GM18502 (cell line): Measurements from ENCODE around the gene LPGAT1.

ENCODE experiments used
- ATAC-seq: cut with Tn5 transposase; IDR thresholded peaks from one replicate; pipeline ENCODE4 v1.9.1; 2021; ENCODE audit warnings: mild to moderate bottlenecking; ENCODE audit not compliant: unreplicated experiment, poor library complexity

The LPGAT1 gene

DNA sequence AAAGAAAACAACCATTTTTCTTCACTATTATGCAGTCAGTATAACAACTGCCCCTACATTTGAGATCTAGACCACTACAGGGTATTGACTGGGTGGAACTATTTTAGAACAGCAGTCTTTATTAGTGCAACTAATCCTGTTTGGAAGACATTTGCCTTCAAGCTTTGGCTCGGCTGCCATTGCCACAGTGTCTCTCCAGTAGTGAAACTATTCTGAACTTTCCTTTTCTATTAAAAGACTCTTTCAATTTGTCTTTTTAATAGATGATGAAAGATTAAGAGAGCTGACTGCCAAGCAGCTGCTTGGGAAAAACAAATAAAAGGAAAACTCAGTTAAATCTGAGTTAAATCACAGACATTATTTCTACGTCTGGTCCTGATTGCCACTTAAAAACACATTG, 49.3 kb downstream of the LPGAT1 start:
- no peak for ATAC-seq

DNA sequence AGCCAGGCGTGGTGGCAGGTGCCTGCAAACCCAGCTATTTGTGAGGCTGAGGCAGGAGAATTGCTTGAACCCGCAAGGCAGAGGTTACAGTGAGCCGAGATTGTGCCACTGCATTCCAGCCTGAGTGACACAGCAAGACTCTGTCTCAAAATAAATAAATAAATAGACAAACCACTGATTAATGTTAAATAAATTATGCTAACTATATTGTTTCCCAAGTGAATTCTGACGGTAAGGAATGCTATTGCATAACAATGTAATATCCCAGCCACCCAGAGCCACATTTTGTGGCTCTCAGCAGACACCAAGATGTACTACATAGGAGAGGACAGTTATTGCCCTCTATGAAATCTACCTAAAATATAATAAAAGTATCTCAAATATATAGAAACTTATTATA, 55.4 kb downstream of the LPGAT1 start:
- ATAC-seq: no peak

DNA sequence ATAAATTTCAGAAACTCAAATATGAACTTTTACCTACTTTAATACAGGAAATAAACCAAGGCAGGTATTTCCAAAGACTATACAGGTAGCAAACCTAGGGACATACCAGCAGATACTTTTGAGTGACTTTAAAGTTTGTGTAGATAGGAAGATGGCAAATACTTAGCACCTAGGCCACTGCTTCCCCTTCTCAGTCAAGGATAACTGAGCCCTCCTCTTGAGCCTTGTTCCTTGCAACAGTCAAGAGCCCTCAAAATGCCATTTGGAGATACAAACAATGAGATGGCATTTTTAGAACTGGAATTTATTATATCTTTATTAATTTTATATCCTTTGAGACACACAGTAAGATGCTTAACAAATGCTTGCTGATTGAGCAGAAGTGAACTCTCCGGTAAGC, 65.9 kb downstream of the LPGAT1 start:
- ATAC-seq: no peak

DNA sequence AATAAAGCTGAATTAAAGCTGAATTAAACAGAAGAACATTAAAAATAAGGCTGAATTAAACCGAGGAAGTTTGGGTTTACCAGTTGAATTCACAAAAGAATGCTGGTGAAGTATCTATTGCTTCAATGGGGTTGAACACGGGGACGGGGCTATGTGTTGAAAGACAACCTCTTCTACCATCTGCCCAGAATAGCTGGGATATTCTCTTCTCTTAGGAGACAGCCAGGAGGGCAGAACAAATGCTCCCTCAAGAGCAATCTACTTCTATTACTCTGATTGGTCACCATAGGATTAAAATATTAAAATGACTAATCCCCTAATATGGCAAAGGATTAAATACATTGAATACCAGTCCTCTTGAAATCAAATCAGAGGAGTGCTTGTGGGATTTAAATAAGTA, 68.4 kb downstream of the LPGAT1 start:
- no peak for ATAC-seq

DNA sequence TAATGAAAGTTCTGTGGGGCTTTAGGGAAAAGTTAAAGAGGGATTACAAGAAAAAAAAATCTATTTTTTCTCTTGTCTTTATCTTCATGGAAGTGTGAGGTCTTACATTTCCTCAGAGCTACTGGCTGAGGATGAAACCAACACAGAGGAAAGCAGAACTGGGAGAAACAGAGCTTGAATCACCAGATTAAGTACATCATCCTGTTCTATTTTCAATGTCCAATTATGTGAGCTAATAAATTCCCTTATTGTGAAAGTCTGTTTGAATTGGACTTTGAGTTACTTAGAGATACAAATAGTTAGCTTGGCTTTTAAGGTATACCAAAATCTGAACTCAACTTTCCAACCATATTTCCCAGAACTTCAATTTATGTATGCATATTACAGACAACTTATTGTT, 69.2 kb downstream of the LPGAT1 start:
- ATAC-seq: no peak

DNA sequence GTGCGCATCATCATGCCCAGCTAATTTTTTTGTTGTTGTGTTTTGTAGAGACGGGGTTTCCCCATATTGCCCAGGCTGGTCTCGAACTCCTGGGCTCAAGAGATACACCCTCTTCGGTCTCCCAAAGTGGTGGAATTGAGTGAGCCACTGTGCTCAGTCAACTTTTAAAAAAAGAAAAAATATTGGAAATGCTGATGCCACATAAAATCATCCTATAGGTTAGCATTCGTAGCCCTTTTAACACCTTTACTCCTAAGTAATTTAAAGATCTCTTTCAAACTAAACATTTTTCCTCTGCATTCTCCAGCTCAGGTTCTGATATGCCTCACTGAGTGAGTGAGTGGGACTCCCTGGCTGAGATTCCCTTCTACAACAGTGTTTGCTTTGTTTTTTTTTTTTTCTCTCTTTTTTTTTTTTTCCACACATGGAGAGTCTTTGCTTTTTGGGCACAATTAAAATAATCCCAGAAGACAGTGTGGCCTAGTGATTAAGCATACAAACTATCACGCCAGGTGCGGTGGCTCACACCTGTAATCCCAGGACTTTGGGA, 74.0 kb downstream of the LPGAT1 start:
- ATAC-seq: no peak

DNA sequence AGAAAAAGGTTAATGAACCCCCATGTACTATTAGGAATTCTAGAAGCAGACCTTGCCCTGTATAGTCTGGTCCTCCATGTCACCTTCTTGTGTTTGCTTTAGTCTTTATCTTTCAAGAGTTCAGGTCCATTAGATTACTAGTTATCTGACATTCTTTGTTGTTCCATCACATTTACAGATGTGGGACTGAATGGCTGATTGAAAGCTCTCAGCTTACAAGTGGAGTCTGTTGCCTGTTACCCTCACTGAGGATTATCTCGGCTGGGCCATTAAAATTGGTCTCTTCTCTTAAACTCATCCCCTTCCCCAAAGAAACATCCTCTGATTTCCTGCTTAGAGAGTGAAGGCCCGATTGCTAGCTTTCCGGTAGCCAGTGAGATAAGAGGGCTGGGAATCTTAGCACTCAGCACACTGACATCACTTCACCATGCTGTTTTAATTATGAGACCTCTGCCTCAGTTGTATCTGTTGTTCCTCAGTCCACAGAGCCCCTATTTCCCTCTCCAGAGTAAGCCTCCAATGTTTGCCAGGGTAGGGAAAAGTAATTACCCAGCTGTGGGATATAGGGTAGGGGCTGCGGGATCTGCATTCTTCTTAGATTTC, 76.8 kb downstream of the LPGAT1 start:
- no peak for ATAC-seq

DNA sequence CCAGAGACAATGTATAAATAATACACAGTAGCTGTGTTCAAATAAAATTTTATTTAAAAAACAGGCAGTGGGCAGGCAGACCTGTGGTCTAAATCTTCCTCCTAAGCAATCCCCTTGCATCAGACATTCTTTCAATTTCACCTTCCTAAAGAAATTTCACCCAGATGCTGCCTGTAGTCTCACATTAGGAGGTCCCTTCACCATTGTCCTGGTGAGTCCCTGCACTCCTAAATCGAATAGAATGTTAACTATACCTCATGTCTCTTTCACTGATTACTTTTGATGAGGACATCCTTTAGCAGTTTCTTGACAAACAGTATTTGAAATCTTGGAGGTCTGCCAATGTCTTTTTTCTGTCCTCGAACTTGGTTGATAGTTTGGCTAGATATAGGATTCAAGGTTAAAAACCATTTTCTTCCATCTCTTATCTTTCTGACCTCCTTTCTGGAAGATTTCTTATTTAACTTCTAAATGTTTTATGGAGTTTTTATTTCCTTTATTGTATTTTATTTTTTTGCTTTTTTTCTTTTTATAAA, 77.5 kb downstream of the LPGAT1 start:
- ATAC-seq: no peak

DNA sequence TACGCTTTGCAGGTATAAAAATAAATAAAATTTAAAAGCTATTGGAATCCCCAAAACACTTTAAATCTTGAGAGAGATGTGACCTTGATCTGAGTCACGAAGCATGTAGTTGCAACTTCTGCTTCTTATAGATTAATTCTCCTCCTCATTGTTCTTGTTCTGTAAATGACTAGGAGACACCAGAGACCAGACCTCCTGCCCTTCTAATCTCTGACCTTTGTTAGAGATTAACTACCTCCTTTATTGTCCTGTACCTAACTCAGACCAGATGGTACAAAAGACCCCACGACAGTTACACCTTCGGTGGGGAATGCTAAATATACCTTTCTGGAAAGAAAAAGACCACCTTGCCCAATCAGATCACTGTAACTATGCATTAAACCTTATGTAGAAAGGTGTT, 78.2 kb downstream of the LPGAT1 start:
- ATAC-seq: no peak

DNA sequence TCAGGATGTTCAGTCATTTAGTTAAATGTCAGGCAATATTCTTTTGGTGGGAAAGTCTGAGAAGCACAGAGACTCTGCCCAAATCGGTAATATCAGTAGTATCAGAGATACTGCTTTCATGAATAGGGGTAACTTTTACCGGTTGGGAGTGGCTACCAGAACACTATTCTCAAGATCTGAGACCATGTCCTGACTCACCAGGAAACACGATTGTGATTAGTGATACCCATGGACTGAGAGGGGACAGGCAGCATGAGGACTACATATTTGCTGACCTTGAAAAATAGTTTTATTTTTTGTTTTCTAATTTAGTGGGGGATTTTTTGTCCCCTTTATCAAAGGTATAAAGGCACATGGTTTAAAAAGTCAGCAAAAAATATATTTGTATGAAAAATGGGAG, 79.1 kb downstream of the LPGAT1 start:
- ATAC-seq: no peak

DNA sequence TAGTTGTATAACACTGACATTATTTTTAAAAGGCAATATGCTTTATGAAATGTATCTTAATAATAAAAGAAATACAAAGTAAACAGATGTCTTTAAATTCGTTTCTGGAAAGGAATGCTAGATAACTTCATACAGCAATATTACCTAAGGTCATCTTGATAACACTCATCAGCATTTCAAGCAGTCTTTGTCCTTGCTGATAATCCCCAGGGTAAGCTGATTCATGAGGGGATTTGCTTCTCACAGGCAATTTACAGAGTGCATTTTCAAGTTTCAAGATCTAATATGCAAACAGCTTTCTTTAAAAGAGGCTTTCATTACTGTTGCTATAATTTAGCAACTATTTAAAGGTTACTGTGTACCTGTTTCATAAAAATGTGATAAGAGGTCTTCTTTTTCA, 80.0 kb downstream of the LPGAT1 start:
- ATAC-seq: no peak

DNA sequence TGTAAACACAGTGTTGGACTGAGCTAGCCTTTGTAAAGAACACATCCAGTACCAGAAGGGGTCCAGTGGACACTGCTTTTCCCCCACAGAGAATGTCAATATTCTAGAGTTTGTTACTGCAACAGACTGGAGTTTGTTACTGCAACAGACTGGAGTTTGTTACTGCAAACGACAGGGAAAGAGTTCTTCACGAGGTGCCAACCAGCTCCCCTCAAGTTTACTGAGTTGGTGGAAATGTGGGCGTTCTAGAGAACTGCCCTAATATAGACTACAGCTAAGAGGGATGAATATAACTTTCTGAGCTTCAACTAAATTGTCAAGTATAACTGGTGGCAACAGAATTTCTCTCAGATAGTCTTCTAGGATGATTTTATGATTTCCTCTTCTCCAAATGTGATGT, 81.3 kb downstream of the LPGAT1 start:
- no peak for ATAC-seq

DNA sequence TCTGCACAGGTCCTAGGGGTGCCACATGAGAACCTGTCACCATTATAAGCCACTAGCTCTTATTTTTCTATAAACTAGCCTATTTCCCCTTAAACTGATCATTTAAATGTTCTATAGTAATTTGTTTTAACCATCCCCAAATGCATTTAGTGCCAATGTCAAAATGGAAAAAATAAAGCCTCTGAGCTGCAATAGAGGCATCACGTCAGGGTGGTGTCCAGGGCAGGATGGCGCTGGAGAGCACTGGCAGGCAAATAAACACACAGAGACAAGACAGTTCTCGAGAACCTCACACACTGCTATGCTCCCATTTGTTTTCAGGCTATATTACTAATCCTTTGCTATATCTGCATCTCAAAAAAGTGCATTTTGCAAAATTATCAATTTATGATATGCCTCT, 81.8 kb downstream of the LPGAT1 start:
- no peak for ATAC-seq

DNA sequence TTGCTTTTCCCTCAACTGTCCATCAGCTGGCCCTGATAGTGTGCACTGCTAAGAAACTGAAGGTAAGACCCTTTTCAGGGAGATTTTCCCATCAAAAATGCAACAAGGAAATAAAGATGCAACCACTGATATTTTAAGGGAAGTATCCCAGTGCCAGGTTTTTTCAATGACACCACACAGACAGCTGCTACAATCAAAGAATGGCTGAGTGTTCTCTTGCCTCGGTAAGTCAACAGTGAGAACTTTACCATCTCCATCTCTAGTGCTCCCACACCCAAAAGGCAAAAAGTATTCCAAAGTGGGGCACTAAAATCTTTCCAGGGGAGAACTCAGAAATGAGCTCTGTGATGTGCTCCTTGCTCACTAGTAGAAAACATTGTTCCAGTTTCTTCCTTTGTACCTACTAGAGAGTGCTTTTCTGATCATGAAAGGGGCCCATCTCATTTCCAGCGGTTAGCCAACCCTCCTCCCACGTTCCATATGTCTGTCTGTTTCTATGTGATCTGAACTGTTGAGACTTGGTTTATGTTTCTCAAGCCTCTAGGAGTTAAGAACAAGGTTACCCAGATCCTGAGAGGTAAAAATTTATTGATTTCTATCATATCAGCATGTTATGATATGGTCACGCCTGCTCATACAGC, 87.6 kb downstream of the LPGAT1 start:
- no peak for ATAC-seq

DNA sequence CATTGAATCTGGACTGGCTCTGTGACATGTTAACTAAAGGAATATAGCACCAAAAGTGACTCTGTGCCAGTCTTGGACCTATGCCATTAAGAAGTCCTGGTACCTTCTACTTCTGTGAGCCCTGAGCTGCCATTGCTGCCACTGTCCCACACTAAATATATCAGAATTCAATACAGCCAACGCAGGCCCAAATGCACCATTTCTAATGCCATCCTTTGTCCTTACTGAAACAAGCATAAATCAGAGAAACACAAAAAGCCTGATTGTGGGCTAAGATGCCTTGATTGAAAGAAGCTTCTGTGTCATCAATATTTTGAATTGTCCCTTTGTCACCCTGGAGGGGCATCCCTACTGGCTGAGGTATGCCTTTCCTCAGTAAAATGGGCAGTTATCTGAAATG, 88.3 kb downstream of the LPGAT1 start:
- no peak for ATAC-seq

DNA sequence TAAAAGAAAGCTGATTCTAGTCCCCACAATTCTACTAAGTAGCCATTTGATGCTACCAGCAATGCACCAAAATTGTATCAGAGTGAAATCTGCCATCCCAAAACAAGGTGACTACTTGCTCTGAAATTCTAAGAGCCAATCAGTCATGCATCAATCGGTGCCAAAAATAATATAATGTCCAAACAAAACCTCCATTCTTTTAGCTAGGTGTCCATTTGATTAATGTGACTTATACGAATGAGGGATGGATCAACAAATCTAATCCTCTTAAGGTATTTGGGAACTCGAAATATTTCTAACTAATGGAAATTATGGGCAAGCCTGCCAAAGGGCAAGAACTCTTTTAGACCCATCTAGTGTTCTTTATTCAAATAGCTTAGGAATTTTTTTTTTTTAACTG, 88.8 kb downstream of the LPGAT1 start:
- no peak for ATAC-seq

DNA sequence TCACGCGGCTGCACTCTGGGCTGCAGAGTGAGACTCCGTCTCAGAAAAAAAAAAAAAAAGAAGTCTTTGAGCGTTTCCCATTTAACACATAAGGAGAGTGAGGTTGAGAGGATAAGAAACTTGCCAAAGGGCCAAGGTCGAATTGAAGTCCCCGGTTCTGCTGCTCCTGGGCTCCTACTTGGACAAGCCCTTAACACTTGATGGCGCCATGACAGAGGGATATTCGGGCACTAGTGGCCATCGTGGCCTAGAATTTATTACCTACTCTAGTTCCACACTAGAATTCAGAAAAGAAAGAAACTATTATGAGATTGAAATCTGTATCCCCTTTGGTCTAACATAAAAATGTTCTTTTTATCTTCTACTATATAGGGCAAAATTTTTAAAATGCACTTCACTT, 89.4 kb downstream of the LPGAT1 start:
- ATAC-seq: no peak

DNA sequence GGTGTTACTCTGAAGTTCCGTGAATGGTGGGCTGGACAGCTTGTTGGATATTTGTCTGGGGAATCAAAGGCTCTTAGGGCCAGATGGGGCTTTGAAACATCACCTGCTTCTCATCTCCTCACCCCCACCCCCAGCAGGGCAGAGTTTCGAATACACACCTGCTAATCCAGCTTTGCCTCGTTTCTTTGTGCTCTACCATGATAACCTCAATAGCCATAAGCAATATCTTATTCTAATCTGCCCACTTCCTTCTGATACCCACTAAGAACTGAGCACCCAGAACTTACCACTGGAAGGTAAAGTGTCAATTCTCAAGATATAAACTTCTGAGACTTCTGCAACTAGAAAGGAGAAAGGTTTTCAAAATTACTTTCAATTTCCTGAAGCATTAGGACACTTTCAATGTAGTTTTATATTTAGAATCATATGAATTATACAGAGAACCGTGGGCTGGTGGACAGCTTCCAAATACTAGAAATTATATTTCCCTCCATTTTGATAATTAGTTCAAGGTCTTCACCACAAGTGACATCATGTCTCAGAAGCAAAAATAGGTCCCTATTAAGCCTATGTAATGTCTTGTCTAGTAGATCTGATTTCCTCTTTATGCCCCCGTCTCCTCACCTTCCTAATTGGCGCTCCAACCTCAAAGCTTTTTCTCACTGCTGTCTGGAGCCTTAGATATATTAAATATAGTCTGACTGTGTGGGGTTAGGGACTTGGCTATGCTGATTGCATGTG, 90.7 kb downstream of the LPGAT1 start:
- ATAC-seq: peak; percentile 59

DNA sequence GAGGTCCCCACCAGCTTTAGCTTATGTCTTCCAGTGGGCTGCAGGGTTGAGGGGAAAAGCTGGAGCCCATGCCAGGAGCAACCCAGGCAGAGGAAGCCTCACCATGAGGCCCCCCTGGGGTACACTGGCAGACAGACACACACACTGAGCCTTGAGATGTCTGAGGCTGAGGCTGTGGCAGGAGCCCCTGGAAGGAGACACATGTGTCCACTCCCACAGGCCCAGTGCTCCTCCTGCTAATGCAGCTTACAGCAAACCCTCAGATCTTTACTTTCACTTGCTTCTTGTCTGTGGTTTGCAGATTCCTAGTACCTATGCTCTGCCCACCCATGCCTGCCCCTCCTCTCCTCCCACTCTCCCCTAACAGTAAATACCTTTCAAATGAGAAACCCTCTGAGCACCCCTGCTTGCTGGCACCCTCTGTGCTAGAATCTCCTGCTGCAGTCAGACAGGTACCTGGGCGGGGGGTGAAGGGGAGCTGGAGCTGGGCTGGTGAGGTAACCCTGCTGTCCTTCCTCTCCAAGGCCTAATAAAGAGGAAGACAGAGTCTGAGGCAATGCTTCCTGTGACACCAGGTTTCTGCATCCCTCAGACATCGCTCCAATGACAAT, 91.8 kb downstream of the LPGAT1 start:
- ATAC-seq: no peak

DNA sequence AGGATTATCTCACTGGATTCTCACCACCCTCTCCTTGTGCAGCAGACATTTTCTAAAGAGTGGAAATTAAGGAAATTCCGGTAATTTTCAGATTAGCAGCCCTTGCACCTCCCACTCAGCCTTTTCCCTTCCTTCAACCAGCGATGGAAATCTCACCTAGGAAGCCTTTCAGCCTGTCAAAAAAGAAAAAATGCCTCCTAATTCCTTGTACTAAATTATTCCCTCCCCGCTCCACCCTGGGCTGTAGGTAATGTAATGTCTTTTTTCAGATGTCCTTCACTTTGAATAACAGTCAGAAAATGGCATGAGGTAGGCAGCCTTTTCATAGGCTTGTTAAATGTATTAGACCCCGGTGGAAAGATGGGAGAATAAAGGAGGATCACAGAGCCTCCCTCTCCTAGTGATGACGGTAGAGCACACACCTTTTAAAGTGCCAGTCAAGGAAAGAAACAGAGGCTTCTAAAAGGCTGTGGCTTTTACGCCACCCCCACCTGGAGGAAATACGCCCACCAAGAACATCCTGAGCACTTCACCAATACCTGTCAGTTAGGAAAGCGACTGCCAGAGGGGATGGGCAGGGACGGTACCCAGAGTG, 92.4 kb downstream of the LPGAT1 start:
- ATAC-seq: no peak
